K562 (cell line): ENCODE results near the gene ASCL3. TPM values are rescaled to one million over a fixed set of nuclear protein-coding genes. Genes with fewer than 3 reads are reported as not detected.

ENCODE experiments used
- ARHGAP35 ChIP-seq: fragments of 450-650 bp; IDR thresholded peaks from 2 replicates; pipeline ENCODE4 v1.6.1; 2018; ENCODE audit not compliant: partially characterized antibody
- FOXK2 ChIP-seq, 2 experiments: fragments of 450-650 bp; IDR thresholded peaks in 1 of 2; conservative IDR thresholded peaks in 1 of 2; 2 replicates each; pipeline ENCODE4 v1.6.1; 2016; ENCODE audit warnings: low read depth in 2 of 2, mild to moderate bottlenecking in 1 of 2
- HDAC1 ChIP-seq, 2 experiments: fragments of 450-650 bp; IDR thresholded peaks; 2 replicates each; pipeline ENCODE4 v1.6.1; 2016 to 2017; ENCODE audit warnings: inconsistent platforms in 1 of 2, mild to moderate bottlenecking in 1 of 2, moderate library complexity in 1 of 2
- LARP7 ChIP-seq: fragments of 450-650 bp; IDR thresholded peaks from 2 replicates; pipeline ENCODE4 v1.6.1; 2016
- POLR2G ChIP-seq: fragments of 200-400 bp; formaldehyde crosslinking; IDR thresholded peaks from 2 replicates; pipeline ENCODE4 v1.6.1; 2017; ENCODE audit warnings: low read depth, mild to moderate bottlenecking, antibody characterized with exemption, low read length, moderate library complexity
- SIRT6 ChIP-seq: IDR thresholded peaks from one replicate; pipeline ENCODE4 v1.6.1; 2012; ENCODE audit warnings: low read depth, mild to moderate bottlenecking, control low read depth, inconsistent platforms, low read length, moderate library complexity
- SP2 ChIP-seq: IDR thresholded peaks from 2 replicates; pipeline ENCODE4 v1.6.1; 2011; ENCODE audit warnings: mild to moderate bottlenecking, low read depth, low read length, moderate library complexity; ENCODE audit not compliant: poor library complexity, severe bottlenecking; ENCODE audit errors: extremely low read depth
- ZNF12 ChIP-seq: sonication (generic); formaldehyde crosslinking; IDR thresholded peaks from 2 replicates; pipeline ENCODE4 v1.4.0; 2020; ENCODE audit warnings: mild to moderate bottlenecking, missing genetic modification reagents
- ZNF41 ChIP-seq: fragments of 250-450 bp; sonication (Bioruptor Pico); conservative IDR thresholded peaks from 2 replicates; pipeline ENCODE4 v1.4.0; 2020; ENCODE audit warnings: mild to moderate bottlenecking
- ZNF695 ChIP-seq: fragments of 450-650 bp; formaldehyde crosslinking; IDR thresholded peaks from 2 replicates; pipeline ENCODE4 v1.4.0; 2020; ENCODE audit warnings: mild to moderate bottlenecking, moderate library complexity
- ZNF785 ChIP-seq: fragments of 250-450 bp; sonication (Bioruptor Pico); IDR thresholded peaks from 2 replicates; pipeline ENCODE4 v1.4.0; 2020; ENCODE audit warnings: mild to moderate bottlenecking
- polyA plus RNA-seq, 8 experiments: library from polyadenylated mRNA; depleted of rRNA in 4 of 8; stranded (reverse) in 5 of 8; unstranded in 3 of 8; fragments of >200 nt; fragmentation: Nextera tagmentation in 2 of 8; fragmentation: Illumina TruSeq in 1 of 8; extraction: Ambion mirVana in 2 of 8; extraction: Trizol in 1 of 8; gene quantifications; 2 replicates each; pipeline versions ENCODE4 v1.2.1 to v1.2.3, GENCODE V29; 2011 to 2014; ENCODE audit warnings: inconsistent platforms in 1 of 8, missing spikeins in 1 of 8
- total RNA-seq, 7 experiments: library from RNA; depleted of rRNA in 6 of 7; stranded (reverse); fragments of >200 nt in 6 of 7; fragmentation: Illumina TruSeq in 2 of 7; extraction: Trizol in 2 of 7; gene quantifications; 2 replicates each; pipeline versions ENCODE4 v1.2.1 to v1.2.3, GENCODE V29; 2011 to 2021; ENCODE audit warnings: low replicate concordance in 1 of 7
- TF ChIP-seq, protein P1 (sequence below): fragments of 450-650 bp; IDR thresholded peaks from 2 replicates; pipeline ENCODE4 v1.6.1; 2016; ENCODE audit warnings: mild to moderate bottlenecking, moderate library complexity
- TF ChIP-seq, protein P2 (sequence below): fragments of 250-450 bp; sonication (Bioruptor Pico); IDR thresholded peaks from 2 replicates; pipeline ENCODE4 v1.8.0; 2021; ENCODE audit warnings: moderate library complexity, mild to moderate bottlenecking, inconsistent platforms
- TF ChIP-seq, protein P3 (sequence below): fragments of 250-450 bp; sonication (Bioruptor Pico); IDR thresholded peaks from 2 replicates; pipeline ENCODE4 v1.5.0; 2021

The ASCL3 gene
- total and polyA plus RNA-seq, 9 of the 15 experiments (the other 6 are each of a cell fraction or from before 2014, with no cell fraction given) = not detected

DNA sequence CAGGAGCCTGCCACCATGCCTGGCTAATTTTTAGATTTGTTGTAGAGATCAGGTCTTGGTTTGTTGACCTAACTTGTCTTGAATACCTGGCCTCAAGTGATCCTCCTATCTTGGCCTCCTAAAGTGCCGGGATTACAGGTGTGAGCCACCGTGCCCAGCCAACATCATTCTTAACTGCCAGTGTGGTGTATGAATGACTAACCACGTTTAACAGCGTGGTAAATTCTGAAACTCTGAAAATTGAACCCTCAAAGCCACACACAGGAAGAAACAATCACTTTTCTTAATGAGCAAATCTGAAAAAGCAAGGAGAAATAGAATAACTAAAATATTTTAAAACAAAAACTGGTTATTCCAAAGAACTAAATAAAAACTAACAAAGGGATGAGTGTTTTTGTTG, 14.0 kb upstream of the ASCL3 start (continued):
- TF ChIP-seq, protein P1, sequence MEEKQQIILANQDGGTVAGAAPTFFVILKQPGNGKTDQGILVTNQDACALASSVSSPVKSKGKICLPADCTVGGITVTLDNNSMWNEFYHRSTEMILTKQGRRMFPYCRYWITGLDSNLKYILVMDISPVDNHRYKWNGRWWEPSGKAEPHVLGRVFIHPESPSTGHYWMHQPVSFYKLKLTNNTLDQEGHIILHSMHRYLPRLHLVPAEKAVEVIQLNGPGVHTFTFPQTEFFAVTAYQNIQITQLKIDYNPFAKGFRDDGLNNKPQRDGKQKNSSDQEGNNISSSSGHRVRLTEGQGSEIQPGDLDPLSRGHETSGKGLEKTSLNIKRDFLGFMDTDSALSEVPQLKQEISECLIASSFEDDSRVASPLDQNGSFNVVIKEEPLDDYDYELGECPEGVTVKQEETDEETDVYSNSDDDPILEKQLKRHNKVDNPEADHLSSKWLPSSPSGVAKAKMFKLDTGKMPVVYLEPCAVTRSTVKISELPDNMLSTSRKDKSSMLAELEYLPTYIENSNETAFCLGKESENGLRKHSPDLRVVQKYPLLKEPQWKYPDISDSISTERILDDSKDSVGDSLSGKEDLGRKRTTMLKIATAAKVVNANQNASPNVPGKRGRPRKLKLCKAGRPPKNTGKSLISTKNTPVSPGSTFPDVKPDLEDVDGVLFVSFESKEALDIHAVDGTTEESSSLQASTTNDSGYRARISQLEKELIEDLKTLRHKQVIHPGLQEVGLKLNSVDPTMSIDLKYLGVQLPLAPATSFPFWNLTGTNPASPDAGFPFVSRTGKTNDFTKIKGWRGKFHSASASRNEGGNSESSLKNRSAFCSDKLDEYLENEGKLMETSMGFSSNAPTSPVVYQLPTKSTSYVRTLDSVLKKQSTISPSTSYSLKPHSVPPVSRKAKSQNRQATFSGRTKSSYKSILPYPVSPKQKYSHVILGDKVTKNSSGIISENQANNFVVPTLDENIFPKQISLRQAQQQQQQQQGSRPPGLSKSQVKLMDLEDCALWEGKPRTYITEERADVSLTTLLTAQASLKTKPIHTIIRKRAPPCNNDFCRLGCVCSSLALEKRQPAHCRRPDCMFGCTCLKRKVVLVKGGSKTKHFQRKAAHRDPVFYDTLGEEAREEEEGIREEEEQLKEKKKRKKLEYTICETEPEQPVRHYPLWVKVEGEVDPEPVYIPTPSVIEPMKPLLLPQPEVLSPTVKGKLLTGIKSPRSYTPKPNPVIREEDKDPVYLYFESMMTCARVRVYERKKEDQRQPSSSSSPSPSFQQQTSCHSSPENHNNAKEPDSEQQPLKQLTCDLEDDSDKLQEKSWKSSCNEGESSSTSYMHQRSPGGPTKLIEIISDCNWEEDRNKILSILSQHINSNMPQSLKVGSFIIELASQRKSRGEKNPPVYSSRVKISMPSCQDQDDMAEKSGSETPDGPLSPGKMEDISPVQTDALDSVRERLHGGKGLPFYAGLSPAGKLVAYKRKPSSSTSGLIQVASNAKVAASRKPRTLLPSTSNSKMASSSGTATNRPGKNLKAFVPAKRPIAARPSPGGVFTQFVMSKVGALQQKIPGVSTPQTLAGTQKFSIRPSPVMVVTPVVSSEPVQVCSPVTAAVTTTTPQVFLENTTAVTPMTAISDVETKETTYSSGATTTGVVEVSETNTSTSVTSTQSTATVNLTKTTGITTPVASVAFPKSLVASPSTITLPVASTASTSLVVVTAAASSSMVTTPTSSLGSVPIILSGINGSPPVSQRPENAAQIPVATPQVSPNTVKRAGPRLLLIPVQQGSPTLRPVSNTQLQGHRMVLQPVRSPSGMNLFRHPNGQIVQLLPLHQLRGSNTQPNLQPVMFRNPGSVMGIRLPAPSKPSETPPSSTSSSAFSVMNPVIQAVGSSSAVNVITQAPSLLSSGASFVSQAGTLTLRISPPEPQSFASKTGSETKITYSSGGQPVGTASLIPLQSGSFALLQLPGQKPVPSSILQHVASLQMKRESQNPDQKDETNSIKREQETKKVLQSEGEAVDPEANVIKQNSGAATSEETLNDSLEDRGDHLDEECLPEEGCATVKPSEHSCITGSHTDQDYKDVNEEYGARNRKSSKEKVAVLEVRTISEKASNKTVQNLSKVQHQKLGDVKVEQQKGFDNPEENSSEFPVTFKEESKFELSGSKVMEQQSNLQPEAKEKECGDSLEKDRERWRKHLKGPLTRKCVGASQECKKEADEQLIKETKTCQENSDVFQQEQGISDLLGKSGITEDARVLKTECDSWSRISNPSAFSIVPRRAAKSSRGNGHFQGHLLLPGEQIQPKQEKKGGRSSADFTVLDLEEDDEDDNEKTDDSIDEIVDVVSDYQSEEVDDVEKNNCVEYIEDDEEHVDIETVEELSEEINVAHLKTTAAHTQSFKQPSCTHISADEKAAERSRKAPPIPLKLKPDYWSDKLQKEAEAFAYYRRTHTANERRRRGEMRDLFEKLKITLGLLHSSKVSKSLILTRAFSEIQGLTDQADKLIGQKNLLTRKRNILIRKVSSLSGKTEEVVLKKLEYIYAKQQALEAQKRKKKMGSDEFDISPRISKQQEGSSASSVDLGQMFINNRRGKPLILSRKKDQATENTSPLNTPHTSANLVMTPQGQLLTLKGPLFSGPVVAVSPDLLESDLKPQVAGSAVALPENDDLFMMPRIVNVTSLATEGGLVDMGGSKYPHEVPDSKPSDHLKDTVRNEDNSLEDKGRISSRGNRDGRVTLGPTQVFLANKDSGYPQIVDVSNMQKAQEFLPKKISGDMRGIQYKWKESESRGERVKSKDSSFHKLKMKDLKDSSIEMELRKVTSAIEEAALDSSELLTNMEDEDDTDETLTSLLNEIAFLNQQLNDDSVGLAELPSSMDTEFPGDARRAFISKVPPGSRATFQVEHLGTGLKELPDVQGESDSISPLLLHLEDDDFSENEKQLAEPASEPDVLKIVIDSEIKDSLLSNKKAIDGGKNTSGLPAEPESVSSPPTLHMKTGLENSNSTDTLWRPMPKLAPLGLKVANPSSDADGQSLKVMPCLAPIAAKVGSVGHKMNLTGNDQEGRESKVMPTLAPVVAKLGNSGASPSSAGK = no peak
- TF ChIP-seq FOXK2 (conservative IDR thresholded peaks at IDR 0.05 in 1 of 2, IDR thresholded peaks at IDR 0.05 in 1 of 2; ENCODE audit: low read depth in 2 of 2) (no peak), ZNF695 (no peak), ARHGAP35 (no peak), SP2 (no peak), HDAC1 (IDR thresholded peaks at IDR 0.05) (no peak), LARP7 (no peak), SIRT6 (no peak), ZNF41 (CRISPR knock-in tag) (no peak), POLR2G (no peak), ZNF785 (CRISPR knock-in tag) (no peak), ZNF12 (CRISPR knock-in tag) (no peak)
- TF ChIP-seq, protein P2, sequence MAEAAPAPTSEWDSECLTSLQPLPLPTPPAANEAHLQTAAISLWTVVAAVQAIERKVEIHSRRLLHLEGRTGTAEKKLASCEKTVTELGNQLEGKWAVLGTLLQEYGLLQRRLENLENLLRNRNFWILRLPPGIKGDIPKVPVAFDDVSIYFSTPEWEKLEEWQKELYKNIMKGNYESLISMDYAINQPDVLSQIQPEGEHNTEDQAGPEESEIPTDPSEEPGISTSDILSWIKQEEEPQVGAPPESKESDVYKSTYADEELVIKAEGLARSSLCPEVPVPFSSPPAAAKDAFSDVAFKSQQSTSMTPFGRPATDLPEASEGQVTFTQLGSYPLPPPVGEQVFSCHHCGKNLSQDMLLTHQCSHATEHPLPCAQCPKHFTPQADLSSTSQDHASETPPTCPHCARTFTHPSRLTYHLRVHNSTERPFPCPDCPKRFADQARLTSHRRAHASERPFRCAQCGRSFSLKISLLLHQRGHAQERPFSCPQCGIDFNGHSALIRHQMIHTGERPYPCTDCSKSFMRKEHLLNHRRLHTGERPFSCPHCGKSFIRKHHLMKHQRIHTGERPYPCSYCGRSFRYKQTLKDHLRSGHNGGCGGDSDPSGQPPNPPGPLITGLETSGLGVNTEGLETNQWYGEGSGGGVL (CRISPR knock-in tag) = no peak
- TF ChIP-seq, protein P3, sequence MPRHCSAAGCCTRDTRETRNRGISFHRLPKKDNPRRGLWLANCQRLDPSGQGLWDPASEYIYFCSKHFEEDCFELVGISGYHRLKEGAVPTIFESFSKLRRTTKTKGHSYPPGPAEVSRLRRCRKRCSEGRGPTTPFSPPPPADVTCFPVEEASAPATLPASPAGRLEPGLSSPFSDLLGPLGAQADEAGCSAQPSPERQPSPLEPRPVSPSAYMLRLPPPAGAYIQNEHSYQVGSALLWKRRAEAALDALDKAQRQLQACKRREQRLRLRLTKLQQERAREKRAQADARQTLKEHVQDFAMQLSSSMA (CRISPR knock-in tag) = no peak
